Activated CD8-positive, alpha-beta memory T cell treated with anti-CD3 and anti-CD28 coated beads for 4 hours (primary cell): Measurements from ENCODE around the gene CACNA1S.

Experiments
- DNase-seq, 2 donors: peaks; one replicate each; pipeline ENCODE4 v3.0.0-alpha.2; 2020; ENCODE audit warnings: low read depth in 2 of 2

The CACNA1S gene

DNA sequence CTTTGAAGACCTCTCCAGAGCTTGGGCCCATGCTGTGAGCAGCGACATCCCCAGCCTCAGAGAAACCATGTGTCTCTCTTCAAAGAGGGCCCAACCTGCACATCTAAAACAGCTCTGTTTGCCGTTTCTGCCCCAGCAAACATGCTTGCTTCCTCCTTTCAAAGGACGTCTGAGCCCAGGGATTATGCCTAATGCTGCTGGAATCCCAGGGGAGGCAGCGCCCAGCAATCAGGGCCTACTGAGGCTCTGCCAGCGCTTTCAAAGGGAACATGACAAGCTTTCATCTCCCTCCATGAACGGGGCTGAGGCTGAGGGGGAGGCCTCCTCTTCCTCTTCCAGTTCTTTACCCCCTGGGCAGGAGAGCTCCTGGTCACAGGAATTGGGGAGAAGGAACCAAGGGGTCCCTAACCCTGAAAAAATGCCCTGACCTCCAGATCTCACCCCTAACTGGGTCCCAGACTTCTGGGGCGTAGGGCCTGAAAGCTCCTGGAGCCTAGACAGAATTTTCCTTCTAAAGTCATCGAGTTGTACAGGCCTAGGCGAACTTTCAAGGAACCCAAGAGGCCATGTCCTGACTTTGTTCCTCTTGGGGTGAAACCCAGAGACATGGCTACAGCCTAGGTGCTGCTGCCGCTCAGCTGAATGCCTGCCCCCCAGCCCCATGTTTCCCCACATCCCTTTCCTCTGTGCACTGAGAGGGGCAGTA lies 28.2 kb upstream of the CACNA1S start:
- DNase-seq: no peak

DNA sequence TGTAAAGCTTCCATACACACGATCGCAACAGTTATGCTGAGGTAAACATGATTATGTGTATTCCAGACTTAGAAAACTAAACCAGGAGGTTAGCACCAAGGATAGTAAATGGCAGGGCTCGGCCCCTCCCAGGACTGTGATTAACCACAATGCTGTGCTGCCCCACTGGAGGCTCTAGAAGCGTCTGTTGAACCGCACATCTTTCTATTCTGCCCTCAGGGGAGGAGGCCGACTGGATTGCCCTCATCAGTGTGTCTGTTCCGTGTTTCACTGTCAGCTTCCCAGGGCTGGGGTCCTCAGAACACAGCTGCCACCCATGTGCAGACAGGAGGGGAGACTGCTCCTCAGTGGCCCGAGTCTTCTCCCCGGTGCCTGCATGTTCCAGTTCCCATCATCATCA lies 27.5 kb upstream of the CACNA1S start:
- no peak for DNase-seq

DNA sequence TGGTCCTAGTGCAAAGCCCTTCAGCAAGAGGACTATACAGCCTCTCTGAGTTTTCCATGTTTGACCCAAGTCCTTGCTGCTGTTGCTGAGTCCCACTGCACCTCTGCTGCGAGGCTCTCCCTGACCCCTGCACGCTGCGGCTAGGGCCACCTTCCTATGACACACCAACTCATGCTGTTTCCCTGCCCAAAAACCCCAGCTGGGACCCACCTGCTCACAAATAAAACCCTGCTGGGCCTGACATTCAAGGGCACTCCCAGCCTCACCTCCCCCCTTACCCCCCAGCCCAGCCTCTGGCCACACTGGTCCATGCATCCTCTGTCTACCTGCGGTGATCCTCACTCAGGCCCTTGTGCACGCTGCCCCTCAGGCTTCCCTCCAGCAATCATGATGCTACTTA lies 27.1 kb upstream of the CACNA1S start:
- DNase-seq: no peak

- no peak for DNase-seq
These were observed 26.1 kb upstream of the CACNA1S start for GRCh38 chr1:201138311-201138840.

GRCh38 chr1:201137579-201138310 lies 25.5 kb upstream of the CACNA1S start:
- no peak for DNase-seq

GRCh38 chr1:201137024-201137392 lies 24.8 kb upstream of the CACNA1S start:
- DNase-seq: no peak

DNA sequence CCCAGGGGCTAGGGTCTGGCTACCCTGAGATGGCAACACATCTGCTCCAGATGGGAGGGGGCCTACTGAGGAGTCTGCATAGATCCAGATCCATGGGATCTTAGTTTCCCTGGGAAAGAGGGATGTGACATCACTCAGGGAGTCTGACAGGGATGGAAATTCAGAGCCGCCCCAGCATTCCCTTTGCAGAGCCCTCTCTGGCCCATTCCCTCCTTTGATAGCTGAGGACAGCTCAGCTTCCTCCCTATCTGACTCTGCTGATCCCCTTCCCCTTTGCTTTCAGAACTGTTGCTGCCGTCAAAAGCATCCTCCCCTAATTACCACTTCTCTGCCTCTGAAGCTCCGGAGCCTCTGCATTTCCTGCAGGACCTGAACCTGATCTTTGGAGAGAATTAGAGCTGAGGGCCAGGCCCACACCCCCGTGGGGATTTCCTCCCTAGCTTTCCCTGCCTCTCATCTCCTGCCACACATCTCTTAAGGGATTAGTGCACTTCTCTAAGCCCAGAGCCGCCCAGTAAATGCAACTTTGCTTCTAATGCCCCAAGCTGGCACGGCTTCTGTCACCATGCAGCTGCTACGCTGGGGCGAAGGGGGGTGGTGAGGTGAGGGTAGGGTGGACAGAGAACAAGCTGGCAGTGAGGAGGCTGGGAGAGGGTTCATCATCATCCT lies 24.3 kb upstream of the CACNA1S start:
- no peak for DNase-seq

- no peak for DNase-seq
These were observed 22.2 kb upstream of the CACNA1S start for GRCh38 chr1:201134405-201134804.

DNA sequence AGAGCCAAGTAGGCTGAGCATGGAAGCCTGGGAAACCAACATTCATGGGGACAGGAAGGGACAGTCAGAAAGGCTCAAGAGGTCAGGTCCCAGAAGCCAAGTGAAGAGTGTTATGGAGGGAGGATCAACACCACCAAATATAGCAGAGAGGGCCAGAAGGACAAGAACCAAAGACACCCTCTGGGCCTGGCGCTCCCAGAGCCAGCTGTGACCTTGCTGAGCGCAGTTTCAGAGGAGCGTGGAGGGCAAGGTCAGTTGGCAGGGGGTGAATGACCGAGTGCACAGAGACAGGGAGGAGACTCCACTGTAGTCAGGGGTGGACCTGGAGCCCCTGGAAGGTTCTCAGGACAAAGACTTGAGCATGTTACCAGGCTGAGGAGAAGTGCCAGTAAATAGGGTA lies 19.2 kb upstream of the CACNA1S start:
- no peak for DNase-seq

- DNase-seq: no peak
These were observed 16.7 kb upstream of the CACNA1S start for GRCh38 chr1:201128962-201129361.

GRCh38 chr1:201128476-201128875 lies 16.2 kb upstream of the CACNA1S start:
- DNase-seq: no peak

GRCh38 chr1:201127755-201128455 lies 15.7 kb upstream of the CACNA1S start:
- no peak for DNase-seq

- no peak for DNase-seq
These were observed 14.9 kb upstream of the CACNA1S start, which contains the start of gene ASCL5 for GRCh38 chr1:201126832-201127754. TSS of gene ASCL5 (minus strand) at chr1:201127184. CDS start at chr1:201115372, 11,812 bp downstream.

- no peak for DNase-seq
These were observed 14.2 kb upstream of the CACNA1S start for GRCh38 chr1:201126463-201126831.

- no peak for DNase-seq
These were observed 13.6 kb upstream of the CACNA1S start for GRCh38 chr1:201125800-201126199.

- no peak for DNase-seq
These were observed 12.8 kb upstream of the CACNA1S start for GRCh38 chr1:201125019-201125418.

GRCh38 chr1:201123866-201124265 lies 11.6 kb upstream of the CACNA1S start:
- no peak for DNase-seq

DNA sequence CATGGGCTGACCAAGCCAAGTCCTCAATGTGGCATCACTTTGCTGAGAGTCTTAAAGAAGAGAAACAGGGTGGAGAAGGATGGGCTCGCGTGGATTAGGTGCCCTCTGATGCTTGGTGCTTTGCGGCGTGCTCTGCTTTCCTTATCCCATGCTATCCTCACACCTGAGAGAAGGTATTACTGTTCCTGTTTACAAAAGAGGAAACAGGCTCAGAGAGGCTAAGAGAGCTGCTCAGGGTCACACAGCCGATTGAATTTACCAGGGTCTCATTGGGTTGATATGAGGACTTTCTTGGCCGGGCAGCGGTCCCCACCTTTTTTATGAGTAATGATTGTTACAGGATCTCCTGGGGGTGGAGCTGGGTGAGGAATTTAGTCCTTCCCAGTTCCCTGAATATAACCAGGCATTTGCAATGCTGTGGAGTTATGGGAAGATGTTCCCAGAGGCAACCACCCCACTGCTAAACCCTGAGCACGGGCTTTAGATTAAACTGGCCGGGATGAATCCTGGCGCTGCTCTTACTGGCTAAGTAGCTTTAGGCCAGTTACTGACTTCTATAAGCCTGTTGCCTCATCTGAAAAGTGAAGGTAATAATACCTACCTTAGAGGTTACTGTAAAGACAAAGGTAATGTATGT lies 10.2 kb upstream of the CACNA1S start:
- DNase-seq: no peak

GRCh38 chr1:201119206-201120197 lies 7.3 kb upstream of the CACNA1S start:
- DNase-seq: peak in 1 of 2 donors; percentile 9
